GM10248 (cell line): ENCODE measurements around the gene MGLL.
A peak's percentile ranks its signal among the peaks of the same experiment; 100 is the strongest.

ENCODE experiments used
- CTCF ChIA-PET: fragments of 300-600 bp; sonication (Branson Sonifier 250); formaldehyde crosslinking; extraction: SDS; loops from one replicate; lab custom pipeline; 2021; ENCODE audit warnings: antibody characterized with exemption; lab: Yijun Ruan, JAX
- POLR2A ChIA-PET: fragments of 350-650 bp; sonication (Branson Sonifier 250); formaldehyde crosslinking; extraction: SDS; loops from one replicate; lab custom pipeline; 2020; ENCODE audit warnings: antibody characterized with exemption; lab: Yijun Ruan, JAX
- DNase-seq: peaks from one replicate; pipeline ENCODE4 v3.0.0; 2012; ENCODE audit errors: extremely low spot score
- CTCF ChIP-seq: IDR thresholded peaks from 2 replicates; pipeline ENCODE4 v1.5.1; 2012; ENCODE audit warnings: mild to moderate bottlenecking, low read depth; ENCODE audit errors: extremely low read depth, missing control alignments, control extremely low read depth

MGLL gene

GRCh38 chr3:127755305-127755681 is 67.0 kb downstream of the MGLL start:
- POLR2A ChIA-PET = interaction anchor here (0.6 to 2.6 kb wide), 5 partner anchors 8 to 48 kb away, joined by 3 to 19 read pairs (median 3); no protein-coding TSS in a partner anchor
- CTCF ChIA-PET = interaction anchor here (0.7 to 9.7 kb wide), 4 partner anchors 9 to 180 kb away, joined by 3 to 112 read pairs (median 4); no protein-coding TSS in a partner anchor
- DNase-seq = peak; percentile 47
- no peak for TF ChIP-seq CTCF

GRCh38 chr3:127754411-127755304 is 67.7 kb downstream of the MGLL start:
- CTCF ChIA-PET = interaction anchor here (0.7 to 9.7 kb wide), 7 partner anchors 9 to 194 kb away, joined by 3 to 112 read pairs (median 4); partner anchors contain the start of gene MGLL
- TF ChIP-seq CTCF = no peak
- peak; percentile 77 for DNase-seq
- POLR2A ChIA-PET = interaction anchor here (0.6 to 2.6 kb wide), 5 partner anchors 9 to 49 kb away, joined by 3 to 19 read pairs (median 3); no protein-coding TSS in a partner anchor

- DNase-seq = peak; percentile 62
- POLR2A ChIA-PET = interaction anchor here (2.6 kb wide), 1 partner anchor 9 kb away, joined by 19 read pairs; no protein-coding TSS in a partner anchor
- TF ChIP-seq CTCF = no peak
- CTCF ChIA-PET = interaction anchor here (0.9 to 9.7 kb wide), 7 partner anchors 10 to 195 kb away, joined by 3 to 112 read pairs (median 3); partner anchors contain the start of gene MGLL
Measured at GRCh38 chr3:127753898-127754410, 68.4 kb downstream of the MGLL start.

- CTCF ChIA-PET = interaction anchor here (1.1 to 9.7 kb wide), 7 partner anchors 9 to 195 kb away, joined by 3 to 112 read pairs (median 4); no protein-coding TSS in a partner anchor
Measured at GRCh38 chr3:127753338-127753737, 69.0 kb downstream of the MGLL start.

GRCh38 chr3:127751782-127752181 is 70.5 kb downstream of the MGLL start:
- CTCF ChIA-PET = interaction anchor here (1.4 to 9.7 kb wide), 5 partner anchors 12 to 219 kb away, joined by 3 to 112 read pairs (median 9); no protein-coding TSS in a partner anchor
- no peak for TF ChIP-seq CTCF
- POLR2A ChIA-PET = interaction anchor here (0.6 to 1.8 kb wide), 5 partner anchors 10 to 28 kb away, joined by 3 to 5 read pairs (median 3); no protein-coding TSS in a partner anchor
- no peak for DNase-seq

More at GRCh38 chr3:127753338-127753737, 69.0 kb downstream of the MGLL start:
- no peak for TF ChIP-seq CTCF
- POLR2A ChIA-PET = interaction anchor here (2.6 kb wide), 1 partner anchor 10 kb away, joined by 19 read pairs; no protein-coding TSS in a partner anchor
- DNase-seq = no peak
